CD14-positive monocyte (primary cell): ENCODE results near the gene B4GALNT3. TPM values are rescaled to one million over a fixed set of nuclear protein-coding genes. Genes with fewer than 3 reads are reported as not detected.

Experiments used
- DNase-seq, 3 donors: peaks; one replicate each; pipeline ENCODE4 v3.0.0-alpha.2; 2011 to 2022
- H2AFZ ChIP-seq: 2 replicates; pipeline ENCODE4 v1.6.0; 2012; ENCODE audit warnings: mild to moderate bottlenecking, low read depth, low read length, inconsistent platforms; ENCODE audit not compliant: insufficient read depth, poor library complexity, severe bottlenecking
- H3K27ac ChIP-seq, 2 donors: 1 replicate in 1 of 2; 2 replicates in 1 of 2; pipeline ENCODE4 v1.5.1; 2012 to 2013; ENCODE audit warnings: low read length in 2 of 2, control low read depth in 1 of 2, inconsistent platforms in 1 of 2, low read depth in 1 of 2, mild to moderate bottlenecking in 1 of 2
- H3K27me3 ChIP-seq, 2 donors: one replicate each; pipeline versions ENCODE4 v1.6.0 to v1.6.1; 2011 to 2013; ENCODE audit warnings: low read length in 2 of 2; ENCODE audit not compliant: control insufficient read depth in 2 of 2, insufficient read depth in 2 of 2
- H3K36me3 ChIP-seq, 2 donors: replicated peaks in 1 of 2; 1 replicate in 1 of 2; 2 replicates in 1 of 2; pipeline versions ENCODE4 v1.5.1 to v1.6.1; 2012 to 2013; ENCODE audit warnings: low read length in 2 of 2, control low read depth in 1 of 2, inconsistent platforms in 1 of 2, mild to moderate bottlenecking in 1 of 2; ENCODE audit not compliant: insufficient read depth in 2 of 2, control insufficient read depth in 1 of 2
- H3K4me1 ChIP-seq, 2 donors: 1 replicate in 1 of 2; 2 replicates in 1 of 2; pipeline versions ENCODE4 v1.5.1 to v1.6.1; 2012 to 2013; ENCODE audit warnings: low read length in 2 of 2, control low read depth in 1 of 2, inconsistent platforms in 1 of 2, mild to moderate bottlenecking in 1 of 2, moderate library complexity in 1 of 2; ENCODE audit not compliant: insufficient read depth in 2 of 2, control insufficient read depth in 1 of 2
- H3K4me2 ChIP-seq: replicated peaks from 2 replicates; pipeline ENCODE3; 2012; ENCODE audit warnings: low read length, moderate library complexity, mild to moderate bottlenecking; ENCODE audit not compliant: poor library complexity, severe bottlenecking; ENCODE audit errors: extremely low read depth
- H3K4me3 ChIP-seq, 3 experiments: fragments of 200-600 bp in 1 of 3; sonication (generic) in 1 of 3; replicated peaks in 1 of 3; 1 replicate in 2 of 3; 2 replicates in 1 of 3; pipeline ENCODE4 v1.5.1; 2011 to 2013; ENCODE audit warnings: low read length in 3 of 3, mild to moderate bottlenecking in 3 of 3, control low read depth in 2 of 3, low read depth in 2 of 3, inconsistent platforms in 1 of 3, moderate library complexity in 1 of 3
- H3K79me2 ChIP-seq: 2 replicates; pipeline ENCODE4 v1.6.0; 2012; ENCODE audit warnings: mild to moderate bottlenecking, control low read depth, inconsistent platforms, low read length, moderate library complexity; ENCODE audit not compliant: insufficient read depth
- H3K9ac ChIP-seq: 2 replicates; pipeline ENCODE4 v1.6.0; 2017; ENCODE audit warnings: low read length, mild to moderate bottlenecking; ENCODE audit not compliant: insufficient read depth, poor library complexity, severe bottlenecking
- H3K9me3 ChIP-seq, 2 donors: replicated peaks in 1 of 2; 1 replicate in 1 of 2; 2 replicates in 1 of 2; pipeline versions ENCODE4 v1.5.1 to v1.6.1; 2012 to 2013; ENCODE audit warnings: low read length in 2 of 2, control low read depth in 1 of 2; ENCODE audit not compliant: control insufficient read depth in 1 of 2, insufficient read depth in 1 of 2
- H4K20me1 ChIP-seq: 2 replicates; pipeline ENCODE4 v1.6.0; 2012; ENCODE audit warnings: mild to moderate bottlenecking, low read length, control low read depth, moderate library complexity; ENCODE audit not compliant: insufficient read depth
- H3K27ac Mint-ChIP-seq, 7 donors: one replicate each; pipeline ENCODE4 v1.8.0; 2020; ENCODE audit warnings: mild to moderate bottlenecking in 7 of 7, mixed read lengths in 7 of 7, moderate library complexity in 6 of 7, inconsistent platforms in 2 of 7
- H3K27me3 Mint-ChIP-seq, 3 donors: one replicate each; pipeline ENCODE4 v1.8.0; 2021 to 2022; ENCODE audit warnings: low read depth in 3 of 3, mild to moderate bottlenecking in 3 of 3, mixed read lengths in 3 of 3, moderate library complexity in 3 of 3, inconsistent platforms in 1 of 3
- H3K36me3 Mint-ChIP-seq, 2 donors: one replicate each; pipeline ENCODE4 v1.8.0; 2020; ENCODE audit warnings: mixed read lengths in 2 of 2, inconsistent platforms in 1 of 2, mild to moderate bottlenecking in 1 of 2
- H3K4me1 Mint-ChIP-seq: one replicate; pipeline ENCODE4 v1.8.0; 2020; ENCODE audit warnings: mild to moderate bottlenecking, mixed read lengths
- H3K4me3 Mint-ChIP-seq, 2 donors: one replicate each; pipeline ENCODE4 v1.8.0; 2020; ENCODE audit warnings: mild to moderate bottlenecking in 2 of 2, mixed read lengths in 2 of 2, moderate library complexity in 1 of 2
- H3K9me3 Mint-ChIP-seq, 7 donors: one replicate each; pipeline ENCODE4 v1.8.0; 2020 to 2022; ENCODE audit warnings: mixed read lengths in 7 of 7, mild to moderate bottlenecking in 6 of 7, moderate library complexity in 6 of 7, inconsistent platforms in 2 of 7
- CTCF ChIP-seq: fragments of 200-600 bp; IDR thresholded peaks from one replicate; pipeline ENCODE4 v1.8.0; 2022; ENCODE audit warnings: antibody characterized with exemption, mild to moderate bottlenecking
- WGBS: methylation state at CpG from one replicate; pipeline ENCODE4 v1.1.5; 2013; ENCODE audit warnings: missing lambda C conversion rate; ENCODE audit not compliant: insufficient coverage; 5-methylcytosine and 5-hydroxymethylcytosine counted together
- intact Hi-C, 2 donors: fragments of 100-400 bp; cut with micrococcal nuclease; formaldehyde crosslinking; loops; one replicate each; pipeline versions ENCODE4 v1.15.0 to v1.15.1; 2023
- polyA plus RNA-seq, 3 donors: library from polyadenylated mRNA; depleted of rRNA in 1 of 3; unstranded in 2 of 3; stranded (reverse) in 1 of 3; fragments of 300-500 nt in 2 of 3; fragments of >200 nt in 1 of 3; fragmentation: Illumina TruSeq in 2 of 3; gene quantifications; 1 replicate in 2 of 3; 2 replicates in 1 of 3; pipeline ENCODE4 v1.2.3, GENCODE V29; 2012 to 2021

Gene B4GALNT3
- polyA plus RNA-seq, 3 donors, result 0.09 to 0.10 TPM; not detected in 1

GRCh38 chr12:578748-579419 is 119.1 kb downstream of the B4GALNT3 start:
- H3K36me3 Mint-ChIP-seq, result peaks cover 5 to 6% of the 10 kb centered on the region in 2 donors
- H3K27me3 Mint-ChIP-seq, result no peaks in the 10 kb centered on the region
- intact Hi-C loops, result loop anchor here (5.0 to 10.0 kb wide), 4 partner anchors 43 to 516 kb away; partner anchors contain the start of gene WNK1 (in 2 of the 2)

More at GRCh38 chr12:578748-579419, 119.1 kb downstream of the B4GALNT3 start:
- H3K4me3 Mint-ChIP-seq, result no peak overlapping the region
- H3K79me2 ChIP-seq, result no peaks in the 10 kb centered on the region
- H3K27ac ChIP-seq, result no peak overlapping the region
- peaks cover 0 to 2% (median 0%) of the 10 kb centered on the region in 7 donors for H3K9me3 Mint-ChIP-seq
- no peaks in the 10 kb centered on the region for H4K20me1 ChIP-seq
- H3K27ac Mint-ChIP-seq, result no peak overlapping the region
- H3K9me3 ChIP-seq, result peaks cover 0 to 3% of the 10 kb centered on the region in 2 donors
- H3K4me1 Mint-ChIP-seq, result peaks cover 26% of the 10 kb centered on the region
- H3K4me2 ChIP-seq, result no peak overlapping the region
- no peak overlapping the region for H3K9ac ChIP-seq
- H3K36me3 ChIP-seq, result no peaks in the 10 kb centered on the region
- H3K4me3 ChIP-seq, result no peak overlapping the region
- no peak for TF ChIP-seq CTCF
- peaks cover 23 to 27% of the 10 kb centered on the region in 2 donors for H3K4me1 ChIP-seq
- whole genome bisulfite sequencing, result no CpG with 5 or more reads among the region's 7 CpGs
- DNase-seq, result no peak
- no peak overlapping the region for H2AFZ ChIP-seq
- no peaks in the 10 kb centered on the region for H3K27me3 ChIP-seq
